BLaER1 (cell line): Measurements from ENCODE around the gene PITPNC1.
"Not testable (repeated sequence)": the region's sequence is repeated elsewhere in the genome, so short reads cannot be mapped to it uniquely, and the experiment has no call there.

Experiments
- H3K27ac ChIP-seq: shearing (Covaris generic); formaldehyde crosslinking; 2 replicates; pipeline ENCODE4 v1.8.1; 2022
- H3K27me3 ChIP-seq: shearing (Covaris generic); formaldehyde crosslinking; 2 replicates; pipeline ENCODE4 v1.8.1; 2022
- H3K36me3 ChIP-seq: shearing (Covaris generic); formaldehyde crosslinking; 2 replicates; pipeline ENCODE4 v1.8.1; 2022
- H3K4me1 ChIP-seq: shearing (Covaris generic); formaldehyde crosslinking; 2 replicates; pipeline ENCODE4 v1.8.1; 2022
- H3K4me2 ChIP-seq: shearing (Covaris generic); formaldehyde crosslinking; 2 replicates; pipeline ENCODE4 v1.8.1; 2022
- H3K4me3 ChIP-seq: shearing (Covaris generic); formaldehyde crosslinking; 2 replicates; pipeline ENCODE4 v1.8.1; 2022
- H3K9ac ChIP-seq: shearing (Covaris generic); formaldehyde crosslinking; 2 replicates; pipeline ENCODE4 v1.8.1; 2022
- H3K9me3 ChIP-seq: shearing (Covaris generic); formaldehyde crosslinking; 2 replicates; pipeline ENCODE4 v1.8.1; 2022
- H4K20me1 ChIP-seq: shearing (Covaris generic); formaldehyde crosslinking; 2 replicates; pipeline ENCODE4 v1.8.1; 2022
- Cebpa-rat ChIP-seq: shearing (Covaris generic); IDR thresholded peaks from 2 replicates; pipeline ENCODE4 v1.8.1; 2022

Gene PITPNC1

DNA sequence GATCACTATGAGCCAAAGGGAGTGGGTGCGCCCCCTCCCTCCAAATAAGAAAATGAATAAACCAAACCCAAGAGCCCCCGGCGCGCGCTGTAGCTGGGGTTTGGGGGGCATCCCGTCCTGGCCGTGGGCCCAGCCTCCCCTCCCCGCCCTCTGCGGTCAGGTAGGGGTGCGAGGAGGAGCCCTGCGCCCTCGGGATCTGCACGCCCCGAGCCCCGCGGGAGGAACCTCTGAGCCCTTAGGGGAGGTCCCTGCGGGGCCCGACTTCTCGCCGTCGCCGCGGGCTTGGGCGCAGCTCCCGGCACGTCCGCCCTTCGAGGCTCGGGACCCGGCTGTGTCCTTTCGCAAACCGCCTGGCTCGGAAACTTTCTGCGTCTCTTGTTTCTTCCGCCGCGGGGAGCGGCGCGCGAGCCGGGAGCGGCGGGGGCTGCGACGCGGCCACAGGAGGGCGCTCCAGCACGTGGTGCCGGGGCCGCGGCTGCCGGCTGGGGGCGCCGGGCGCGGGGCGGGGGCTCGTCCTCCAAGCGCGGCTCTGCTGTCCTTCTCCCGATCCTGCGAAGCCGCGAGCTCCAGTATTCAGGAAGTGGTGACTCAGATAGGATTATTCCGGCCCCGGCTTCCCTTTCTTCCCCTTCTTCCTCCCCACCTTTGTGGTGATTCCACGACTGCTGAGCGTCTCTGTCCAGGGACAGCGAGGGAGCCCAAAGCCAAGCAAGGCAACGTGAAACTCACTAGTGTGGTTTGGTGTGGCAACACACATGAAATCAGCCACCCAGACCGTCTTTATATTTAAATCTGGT, 1.6 kb downstream of the PITPNC1 start:
- no peaks in the 10 kb centered on the region for H3K27me3 ChIP-seq
- no peak for TF ChIP-seq Cebpa-rat
- H3K27ac ChIP-seq = peak overlapping the region; percentile 87

DNA sequence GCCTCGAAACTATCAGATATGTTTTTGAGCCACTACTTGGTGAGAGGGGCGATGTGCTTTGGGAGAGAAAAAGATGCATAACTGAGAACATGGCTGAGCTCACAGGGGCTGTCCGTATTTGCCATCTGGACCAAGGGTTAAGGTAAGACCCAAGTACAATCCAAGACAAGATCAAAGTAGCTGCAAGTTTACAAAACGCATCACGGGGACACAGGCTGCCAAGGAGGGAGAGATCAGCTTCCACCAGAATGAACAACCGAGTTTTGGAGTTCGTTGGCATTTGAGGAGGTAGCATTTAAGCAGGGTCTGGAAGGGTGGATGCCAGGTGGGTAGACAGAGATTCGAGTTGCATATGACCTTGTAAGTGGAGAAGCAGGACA, 2.2 kb downstream of the PITPNC1 start:
- no peak for TF ChIP-seq Cebpa-rat
- Histone ChIP-seq H3K9ac (peak overlapping the region; percentile 91), H3K4me1 (peaks cover 78% of the 10 kb centered on the region), H3K9me3 (no peaks in the 10 kb centered on the region), H3K27ac (peak overlapping the region; percentile 87), H3K4me2 (peak overlapping the region; percentile 94), H3K4me3 (peak overlapping the region; percentile 87), H3K27me3 (no peaks in the 10 kb centered on the region), H3K36me3 (0 out of 2 replicates have a peak, but pooled peaks cover 7% of the 10 kb centered on the region), H4K20me1 (no peaks in the 10 kb centered on the region; the same call in 1 of the 2 replicates)

More for the DNA sequence above, 1.6 kb downstream of the PITPNC1 start:
- Histone ChIP-seq H3K4me3 (peak overlapping the region; percentile 87), H3K9me3 (no peaks in the 10 kb centered on the region), H3K9ac (peak overlapping the region; percentile 91), H4K20me1 (no peaks in the 10 kb centered on the region; the same call in 1 of the 2 replicates), H3K36me3 (0 out of 2 replicates have a peak, but pooled peaks cover 7% of the 10 kb centered on the region), H3K4me2 (peak overlapping the region; percentile 94), H3K4me1 (peaks cover 75% of the 10 kb centered on the region)

DNA sequence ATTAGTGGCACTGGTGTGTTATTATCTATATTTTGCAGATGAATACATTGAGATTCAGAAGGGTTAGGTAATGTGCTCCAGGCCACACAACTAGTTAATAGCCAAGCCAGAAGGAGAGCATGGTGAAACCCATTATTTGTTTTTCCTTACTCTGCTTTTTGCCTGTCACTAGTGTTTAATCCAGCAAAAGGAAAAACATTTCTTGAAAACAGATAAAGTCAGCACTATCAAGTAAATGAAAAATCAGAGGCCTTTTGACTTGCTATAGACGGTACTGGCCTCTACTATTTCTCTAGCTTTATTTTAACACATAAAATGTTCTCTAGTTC, 4.8 kb downstream of the PITPNC1 start:
- H4K20me1 ChIP-seq = no peaks in the 10 kb centered on the region; the same call in 1 of the 2 replicates
- no peak overlapping the region for H3K4me3 ChIP-seq
- peaks cover 7% of the 10 kb centered on the region; the same call in 1 of the 2 replicates for H3K9me3 ChIP-seq
- no peak overlapping the region for H3K27ac ChIP-seq
- peaks cover 18% of the 10 kb centered on the region for H3K36me3 ChIP-seq
- no peaks in the 10 kb centered on the region for H3K27me3 ChIP-seq
- no peak overlapping the region for H3K9ac ChIP-seq
- no peak for TF ChIP-seq Cebpa-rat
- peaks cover 69% of the 10 kb centered on the region for H3K4me1 ChIP-seq
- peak overlapping the region; percentile 23; the same call in 1 of the 2 replicates for H3K4me2 ChIP-seq

DNA sequence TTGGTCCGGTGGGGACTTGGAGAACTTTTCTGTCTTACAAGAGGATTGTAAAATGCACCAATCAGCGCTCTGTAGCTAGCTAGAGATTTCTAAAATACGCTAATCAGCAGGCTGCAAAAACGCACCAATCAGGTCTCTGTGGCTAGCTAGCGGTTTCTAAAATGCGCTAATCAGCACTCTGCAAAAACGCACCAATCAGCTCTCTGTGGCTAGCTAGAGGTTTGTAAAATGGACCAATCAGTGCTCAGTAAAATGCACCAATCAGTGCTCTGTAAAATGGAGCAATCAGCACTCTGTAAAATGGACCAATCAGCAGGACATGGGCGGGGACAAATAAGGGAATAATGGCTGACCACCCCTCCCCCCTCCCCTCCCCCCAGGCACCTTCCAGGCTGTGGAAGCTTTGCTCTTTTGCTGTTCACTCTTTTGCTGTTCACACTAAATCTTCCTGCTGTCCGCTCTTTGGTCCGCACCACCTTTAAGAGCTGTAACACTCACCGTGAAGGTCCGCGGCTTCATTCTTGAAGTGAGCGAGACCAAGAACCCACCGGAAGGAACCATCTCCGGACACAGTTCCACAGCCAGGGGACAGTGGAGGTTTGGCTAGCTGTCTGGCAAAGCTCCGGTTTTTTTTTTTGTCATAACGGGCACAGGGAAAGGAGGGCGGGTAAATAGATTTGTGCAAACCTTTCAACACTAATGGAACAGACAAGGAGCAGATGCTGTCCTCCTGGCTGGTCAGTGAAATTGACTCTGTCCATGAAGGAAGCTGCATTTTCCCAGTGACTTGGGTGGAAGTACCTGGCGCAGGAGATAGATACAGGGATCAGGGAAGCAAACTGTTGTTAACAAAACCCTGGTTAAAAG, 8.3 kb downstream of the PITPNC1 start:
- Histone ChIP-seq H3K4me2 (no peak overlapping the region; the same call in 1 of the 2 replicates), H4K20me1 (peaks cover 33% of the 10 kb centered on the region; the same call in 1 of the 2 replicates), H3K4me3 (no peak overlapping the region), H3K27ac (no peak overlapping the region), H3K27me3 (no peaks in the 10 kb centered on the region), H3K9me3 (peaks cover 7% of the 10 kb centered on the region; the same call in 1 of the 2 replicates), H3K4me1 (peaks cover 90% of the 10 kb centered on the region), H3K36me3 (peaks cover 25% of the 10 kb centered on the region), H3K9ac (no peak overlapping the region)
- TF ChIP-seq Cebpa-rat = no peak

DNA sequence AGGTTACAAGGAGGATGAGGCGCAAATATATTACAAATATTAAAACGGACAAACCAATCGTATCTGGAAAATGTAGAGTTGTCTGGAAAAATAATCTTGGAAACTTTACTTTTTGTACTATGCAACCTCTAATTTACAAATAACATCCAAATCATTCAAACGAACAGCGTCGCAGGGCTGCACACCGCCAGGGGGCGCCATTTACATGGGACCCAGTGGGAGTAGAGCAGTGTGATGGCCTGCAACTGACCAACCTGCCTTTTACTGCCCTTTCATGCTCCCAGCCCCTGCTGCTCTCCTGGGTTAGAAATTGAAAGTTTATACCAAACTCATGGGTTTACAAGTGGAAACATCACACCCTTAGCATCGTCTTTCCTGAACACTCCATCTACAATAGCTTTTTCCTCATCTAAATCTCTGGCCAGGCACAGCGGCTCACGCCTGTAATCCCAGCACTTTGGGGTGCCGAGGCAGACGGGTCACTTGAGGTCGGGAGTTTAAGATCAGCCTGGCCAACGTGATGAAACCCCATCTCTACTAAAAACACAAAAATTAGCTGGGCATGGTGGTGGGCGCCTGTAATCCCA, 10.0 kb downstream of the PITPNC1 start:
- no peaks in the 10 kb centered on the region for H3K27me3 ChIP-seq
- peaks cover 7% of the 10 kb centered on the region; the same call in 1 of the 2 replicates for H3K9me3 ChIP-seq
- H3K4me2 ChIP-seq = peak overlapping the region; percentile 70
- H3K36me3 ChIP-seq = peaks cover 20% of the 10 kb centered on the region
- no peak overlapping the region for H3K9ac ChIP-seq
- H3K4me1 ChIP-seq = peaks cover 81% of the 10 kb centered on the region
- TF ChIP-seq Cebpa-rat = no peak
- peaks cover 39% of the 10 kb centered on the region; the same call in 1 of the 2 replicates for H4K20me1 ChIP-seq
- 0 out of 2 replicates have a peak overlapping the region, but pooled peaks have one; percentile 5 for H3K27ac ChIP-seq
- H3K4me3 ChIP-seq = no peak overlapping the region

DNA sequence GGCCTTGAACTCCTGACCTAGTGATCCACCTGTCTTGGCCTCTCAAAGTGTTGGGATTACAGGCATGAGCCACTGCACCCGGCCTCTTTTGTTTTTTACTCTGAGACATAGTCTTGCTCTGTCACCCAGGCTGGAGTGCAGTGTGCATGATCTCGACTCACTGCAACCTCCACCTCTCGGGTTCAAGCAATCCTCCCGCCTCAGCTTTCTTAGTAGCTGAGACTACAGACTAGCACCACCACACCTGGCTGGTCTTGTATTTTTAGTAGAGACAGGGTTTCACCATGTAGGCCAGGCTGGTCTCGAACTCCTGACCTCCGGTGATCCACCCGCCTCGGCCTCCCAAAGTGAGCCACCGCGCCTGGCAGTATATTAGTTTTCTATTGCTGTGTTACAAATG, 11.5 kb downstream of the PITPNC1 start:
- not testable (repeated sequence) for H3K27me3 ChIP-seq, H3K4me3 ChIP-seq, H3K9me3 ChIP-seq, H3K9ac ChIP-seq
- Histone ChIP-seq H3K27ac (peak overlapping the region; percentile 43), H3K36me3 (peaks cover 25% of the 10 kb centered on the region), H4K20me1 (peaks cover 39% of the 10 kb centered on the region; the same call in 1 of the 2 replicates), H3K4me2 (peak overlapping the region; percentile 70), H3K4me1 (peaks cover 66% of the 10 kb centered on the region)

DNA sequence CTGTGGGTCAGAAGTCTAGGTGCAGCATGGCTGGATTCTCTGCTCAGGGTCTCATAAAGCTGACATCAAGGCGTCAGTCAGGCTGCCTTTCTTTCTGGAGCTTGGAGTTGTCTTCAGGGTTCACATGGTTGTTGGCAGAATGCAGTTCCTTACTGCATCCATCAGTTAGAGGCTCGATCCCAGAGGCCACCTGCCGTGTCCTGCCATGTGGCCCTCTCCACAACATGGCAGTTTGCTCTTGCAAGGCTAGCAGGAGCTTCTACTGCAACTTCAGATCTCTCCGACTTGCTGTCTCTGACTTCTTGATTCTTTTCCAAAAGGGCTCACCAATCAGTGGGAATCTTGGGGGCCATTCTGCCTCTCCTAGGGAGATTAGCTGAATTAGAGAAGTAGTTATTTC, 11.9 kb downstream of the PITPNC1 start:
- peaks cover 39% of the 10 kb centered on the region; the same call in 1 of the 2 replicates for H4K20me1 ChIP-seq
- H3K4me2 ChIP-seq = peak overlapping the region; percentile 70
- H3K9ac ChIP-seq = no peak overlapping the region
- H3K4me3 ChIP-seq = no peak overlapping the region
- peaks cover 28% of the 10 kb centered on the region for H3K36me3 ChIP-seq
- H3K9me3 ChIP-seq = peaks cover 7% of the 10 kb centered on the region; the same call in 1 of the 2 replicates
- H3K27ac ChIP-seq = peak overlapping the region; percentile 43
- H3K4me1 ChIP-seq = peaks cover 62% of the 10 kb centered on the region
- no peaks in the 10 kb centered on the region for H3K27me3 ChIP-seq
- TF ChIP-seq Cebpa-rat = no peak

DNA sequence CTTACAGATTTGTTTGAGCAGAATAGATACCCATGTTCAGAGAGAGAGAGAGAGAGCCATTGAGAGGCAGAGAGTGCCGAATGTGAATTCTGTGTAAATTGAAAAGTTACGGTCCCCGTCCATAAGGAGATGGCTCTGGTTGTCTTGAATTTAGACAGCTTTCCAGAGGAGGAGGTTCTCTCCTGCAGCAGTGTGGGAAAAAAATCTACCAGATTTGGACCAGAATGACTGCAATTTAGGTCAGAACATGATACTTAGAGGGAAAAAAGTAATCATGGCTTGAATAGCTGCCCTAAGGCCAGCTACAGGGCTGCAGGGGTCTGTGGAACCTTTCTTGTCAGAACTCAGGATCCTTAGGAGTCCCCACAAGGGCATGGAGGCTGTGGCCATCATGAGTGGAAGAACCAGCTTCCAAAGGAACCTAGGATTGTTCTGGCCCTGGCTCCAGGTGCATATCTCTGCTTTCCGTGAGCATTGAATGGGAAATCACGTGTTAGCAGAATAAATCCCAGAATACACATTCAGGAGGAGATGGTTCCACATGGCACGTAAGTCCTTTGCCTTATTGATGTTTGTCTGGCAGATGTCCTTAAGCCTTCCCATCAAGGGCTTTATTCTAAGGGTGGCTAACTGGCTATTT, 13.0 kb downstream of the PITPNC1 start:
- peaks cover 51% of the 10 kb centered on the region for H3K4me1 ChIP-seq
- H4K20me1 ChIP-seq = peaks cover 39% of the 10 kb centered on the region; the same call in 1 of the 2 replicates
- H3K9me3 ChIP-seq = peaks cover 4% of the 10 kb centered on the region
- H3K4me2 ChIP-seq = peak overlapping the region; percentile 61
- peaks cover 36% of the 10 kb centered on the region for H3K36me3 ChIP-seq
- H3K27me3 ChIP-seq = no peaks in the 10 kb centered on the region
- no peak for TF ChIP-seq Cebpa-rat
- H3K27ac ChIP-seq = peak overlapping the region; percentile 39; the same call in 1 of the 2 replicates
- no peak overlapping the region for H3K9ac ChIP-seq
- H3K4me3 ChIP-seq = no peak overlapping the region
